Measurements from ENCODE around the gene CCDC28B.
A peak's percentile ranks its signal among the peaks of the same experiment; 100 is the strongest.

Gene CCDC28B

DNA sequence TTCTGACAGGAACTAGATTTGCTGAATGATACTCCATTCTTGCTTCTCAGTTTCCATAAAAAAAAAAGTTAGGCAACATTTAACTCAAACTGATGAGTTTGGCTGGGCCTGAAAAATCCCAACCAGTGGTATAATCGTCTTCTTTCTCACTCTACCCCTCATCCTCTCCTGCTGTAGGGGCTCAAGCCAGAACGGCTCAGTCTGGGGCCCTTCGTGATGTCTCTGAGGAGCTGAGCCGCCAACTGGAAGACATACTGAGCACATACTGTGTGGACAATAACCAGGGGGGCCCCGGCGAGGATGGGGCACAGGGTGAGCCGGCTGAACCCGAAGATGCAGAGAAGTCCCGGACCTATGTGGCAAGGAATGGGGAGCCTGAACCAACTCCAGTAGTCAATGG, 19.3 kb upstream of the CCDC28B start:
- Mint-ChIP-seq H3K27ac (peak overlapping the region; percentile 94 to 96), H3K4me1 (ENCODE audit: low read depth in 2 of 2) (peaks cover 36% of the 10 kb centered on the region in 2 donors), H3K36me3 (ENCODE audit: insufficient read depth) (peaks cover 64% of the 10 kb centered on the region), H3K4me3 (peak overlapping the region; percentile 94 to 96), H3K9me3 (no peaks in the 10 kb centered on the region), H3K27me3 (no peaks in the 10 kb centered on the region)
- no peak for DNase-seq
- no peak for ATAC-seq (replicated peaks)

DNA sequence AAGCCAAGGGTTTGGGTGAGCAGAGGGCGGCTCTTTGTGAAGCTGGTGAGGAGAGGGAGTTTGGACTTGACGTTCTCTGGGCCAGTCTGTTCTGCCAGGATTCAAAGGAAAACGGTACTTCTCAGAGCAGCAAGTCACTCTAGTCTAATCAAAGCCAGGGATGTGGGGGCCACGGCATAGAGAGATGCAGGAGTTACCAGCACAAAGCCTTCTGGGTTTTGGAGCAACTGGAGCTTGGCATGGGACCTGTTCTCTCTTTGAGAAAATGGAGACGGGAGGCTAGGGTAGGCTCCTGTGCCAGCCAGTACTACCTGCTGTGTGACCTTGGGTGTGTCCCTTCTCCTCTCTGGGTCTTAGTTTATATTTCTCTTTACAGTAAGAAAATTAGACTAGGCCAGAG, 18.8 kb upstream of the CCDC28B start:
- Mint-ChIP-seq H3K9me3 (no peaks in the 10 kb centered on the region), H3K4me3 (peak overlapping the region; percentile 94 to 96), H3K27me3 (no peaks in the 10 kb centered on the region), H3K27ac (peak overlapping the region; percentile 94 to 96), H3K4me1 (ENCODE audit: low read depth in 2 of 2) (peaks cover 40 to 41% of the 10 kb centered on the region in 2 donors), H3K36me3 (ENCODE audit: insufficient read depth) (peaks cover 64% of the 10 kb centered on the region)
- no peak for ATAC-seq (replicated peaks)
- DNase-seq = no peak

DNA sequence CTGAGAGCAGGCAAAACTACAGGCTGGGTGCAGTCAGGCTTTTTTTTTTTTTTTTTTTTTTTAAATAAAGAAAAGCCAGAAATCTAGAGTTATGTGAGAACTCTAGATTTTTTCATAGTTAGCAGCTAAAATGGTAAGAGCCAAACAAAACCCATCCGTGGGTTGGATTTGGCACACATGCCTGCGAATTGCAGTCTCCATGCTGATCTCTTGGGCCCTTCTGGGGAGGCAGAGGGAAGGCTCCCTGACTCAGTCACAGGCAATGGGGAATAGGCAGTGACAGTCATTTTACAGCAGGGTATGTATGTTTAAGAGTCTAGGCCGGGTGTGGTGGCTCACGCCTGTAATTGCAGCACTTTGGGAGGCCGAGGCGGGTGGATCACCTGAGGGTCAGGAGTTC, 18.3 kb upstream of the CCDC28B start:
- Mint-ChIP-seq H3K4me3 (peak overlapping the region in 1 of 2 donors; percentile 3), H3K36me3 (ENCODE audit: insufficient read depth) (peaks cover 65% of the 10 kb centered on the region), H3K9me3 (no peaks in the 10 kb centered on the region), H3K27me3 (no peaks in the 10 kb centered on the region), H3K4me1 (ENCODE audit: low read depth in 2 of 2) (peaks cover 40 to 42% of the 10 kb centered on the region in 2 donors), H3K27ac (peak overlapping the region in 1 of 2 donors; percentile 29)
- ATAC-seq (replicated peaks) (no peak), DNase-seq (no peak)

DNA sequence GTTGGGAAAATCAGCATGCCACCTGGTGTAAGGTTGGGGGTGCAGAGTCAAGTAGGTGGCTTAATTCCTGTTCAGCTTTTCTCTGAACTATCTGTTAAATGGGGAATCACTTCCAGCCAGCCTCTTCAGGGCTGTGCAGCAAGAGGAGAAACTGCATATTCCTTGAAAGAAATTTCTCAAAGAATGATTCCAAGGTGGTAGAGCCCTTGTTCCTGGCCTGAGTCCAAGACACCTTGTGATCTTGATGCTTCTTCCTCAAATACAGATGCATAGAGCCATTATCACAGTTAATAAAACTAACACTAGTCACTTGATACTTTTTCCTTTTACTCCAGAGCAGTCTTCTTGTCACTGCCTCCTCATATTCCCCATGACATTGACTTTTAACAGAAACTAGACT, 15.7 kb upstream of the CCDC28B start:
- Mint-ChIP-seq H3K9me3 (no peaks in the 10 kb centered on the region), H3K4me1 (ENCODE audit: low read depth in 2 of 2) (peaks cover 32 to 42% of the 10 kb centered on the region in 2 donors), H3K27me3 (no peaks in the 10 kb centered on the region), H3K4me3 (no peak overlapping the region), H3K36me3 (ENCODE audit: insufficient read depth) (peaks cover 84% of the 10 kb centered on the region), H3K27ac (no peak overlapping the region)
- ATAC-seq (replicated peaks) = no peak
- DNase-seq = no peak

DNA sequence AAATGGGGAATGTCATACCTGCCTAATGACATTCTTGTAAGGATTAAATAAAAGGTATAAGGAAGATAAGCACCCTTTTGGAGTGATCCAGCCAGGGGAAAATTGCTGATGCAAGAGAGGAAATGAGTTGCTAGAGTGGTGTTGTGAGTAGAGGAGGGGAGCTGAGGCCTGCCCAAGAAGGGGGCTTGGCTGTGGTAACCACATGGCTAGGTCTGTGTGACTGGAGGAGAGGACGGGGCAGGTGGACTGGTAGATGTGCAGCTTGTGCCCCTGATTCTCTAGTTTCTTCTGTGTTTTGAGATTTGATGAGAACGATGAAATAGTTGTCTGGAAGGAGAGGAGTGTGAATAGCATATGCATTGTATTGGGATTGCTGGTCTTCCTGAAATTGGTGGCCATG, 14.3 kb upstream of the CCDC28B start:
- DNase-seq = no peak
- ATAC-seq (replicated peaks) = no peak
- Mint-ChIP-seq H3K9me3 (no peaks in the 10 kb centered on the region), H3K27ac (no peak overlapping the region), H3K4me1 (ENCODE audit: low read depth in 2 of 2) (peaks cover 21 to 31% of the 10 kb centered on the region in 2 donors), H3K27me3 (no peaks in the 10 kb centered on the region), H3K36me3 (ENCODE audit: insufficient read depth) (peaks cover 81% of the 10 kb centered on the region), H3K4me3 (no peak overlapping the region)

DNA sequence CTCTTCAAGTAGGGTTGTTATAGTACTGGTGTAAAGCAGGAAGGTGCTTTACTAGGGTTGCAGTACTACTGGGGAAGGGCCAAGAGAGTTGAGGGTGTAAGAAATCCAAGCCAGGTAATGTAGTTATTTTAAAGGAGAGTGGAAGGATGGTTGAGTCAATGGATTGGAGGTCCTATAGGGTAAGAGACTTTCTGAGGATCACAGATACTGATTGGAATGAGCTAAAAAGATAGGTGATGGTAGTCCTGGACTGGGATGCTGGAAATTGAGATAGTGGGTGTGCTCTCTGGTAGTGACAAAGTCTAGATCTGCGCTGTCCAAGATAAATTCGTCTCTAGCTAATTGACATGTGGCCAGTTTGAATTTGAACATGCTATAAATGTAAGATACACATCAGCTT, 13.9 kb upstream of the CCDC28B start:
- no peak overlapping the region for H3K27ac Mint-ChIP-seq
- DNase-seq (no peak), ATAC-seq (replicated peaks) (no peak)
- no peak overlapping the region for H3K4me3 Mint-ChIP-seq
- H3K27me3 Mint-ChIP-seq = no peaks in the 10 kb centered on the region
- peaks cover 81% of the 10 kb centered on the region for H3K36me3 Mint-ChIP-seq (ENCODE audit: insufficient read depth)
- no peaks in the 10 kb centered on the region for H3K9me3 Mint-ChIP-seq
- H3K4me1 Mint-ChIP-seq (ENCODE audit: low read depth in 2 of 2) = peaks cover 17 to 27% of the 10 kb centered on the region in 2 donors

DNA sequence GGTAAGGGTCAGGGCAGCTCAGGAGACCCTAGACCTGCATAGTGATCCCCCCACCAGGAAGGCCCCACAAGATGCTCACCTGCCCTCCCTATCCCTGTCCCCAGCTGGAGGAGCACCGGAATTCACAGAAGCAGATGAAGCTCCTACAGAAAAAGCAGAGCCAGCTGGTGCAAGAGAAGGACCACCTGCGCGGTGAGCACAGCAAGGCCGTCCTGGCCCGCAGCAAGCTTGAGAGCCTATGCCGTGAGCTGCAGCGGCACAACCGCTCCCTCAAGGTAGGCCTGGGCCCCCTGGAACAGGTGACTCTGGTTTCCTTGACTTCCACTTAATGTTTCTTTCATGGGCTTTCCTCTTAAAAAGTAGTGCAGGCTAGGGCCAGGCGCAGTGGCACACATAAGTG, 12.5 kb upstream of the CCDC28B start:
- H3K27ac Mint-ChIP-seq = no peak overlapping the region
- ATAC-seq (replicated peaks) = no peak
- H3K4me1 Mint-ChIP-seq (ENCODE audit: low read depth in 2 of 2) = peaks cover 13 to 21% of the 10 kb centered on the region in 2 donors

DNA sequence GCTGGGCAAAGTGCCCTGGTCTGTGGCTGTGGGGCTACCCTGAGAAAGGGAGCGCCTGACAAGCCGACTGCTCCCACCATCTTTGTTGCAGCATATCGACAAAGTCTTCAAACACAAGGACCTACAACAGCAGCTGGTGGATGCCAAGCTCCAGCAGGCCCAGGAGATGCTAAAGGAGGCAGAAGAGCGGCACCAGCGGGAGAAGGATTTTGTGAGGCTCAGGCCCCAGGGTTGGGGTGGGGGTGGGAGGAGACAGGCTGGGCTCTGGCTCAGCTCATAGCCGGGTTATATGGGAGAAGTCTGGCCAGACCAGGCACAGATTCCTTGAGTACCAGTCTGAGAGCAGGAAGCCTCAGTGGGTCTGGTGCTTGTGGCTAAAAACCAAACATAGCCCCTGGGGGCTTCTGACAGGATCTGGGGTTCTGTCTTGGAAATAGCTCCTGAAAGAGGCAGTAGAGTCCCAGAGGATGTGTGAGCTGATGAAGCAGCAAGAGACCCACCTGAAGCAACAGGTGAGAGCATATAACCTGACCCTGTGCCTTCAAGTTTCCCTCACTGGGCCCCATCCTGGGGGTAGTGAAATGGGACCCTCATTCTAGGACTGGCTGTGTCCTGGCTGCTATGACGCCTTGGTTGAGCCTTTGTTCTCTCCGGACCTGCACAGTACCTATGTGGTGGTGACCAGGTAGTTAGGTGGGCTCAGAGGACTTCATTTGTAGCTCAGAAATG, 8.0 kb upstream of the CCDC28B start:
- Mint-ChIP-seq H3K9me3 (no peaks in the 10 kb centered on the region), H3K27me3 (no peaks in the 10 kb centered on the region), H3K4me3 (no peak overlapping the region), H3K36me3 (ENCODE audit: insufficient read depth) (peaks cover 70% of the 10 kb centered on the region), H3K4me1 (ENCODE audit: low read depth in 2 of 2) (peaks cover 23 to 28% of the 10 kb centered on the region in 2 donors), H3K27ac (peak overlapping the region in 1 of 2 donors; percentile 41)
- ATAC-seq (replicated peaks) = no peak
- DNase-seq = no peak

More for the DNA sequence above, 12.5 kb upstream of the CCDC28B start:
- Mint-ChIP-seq H3K4me3 (no peak overlapping the region), H3K27me3 (no peaks in the 10 kb centered on the region), H3K36me3 (ENCODE audit: insufficient read depth) (peaks cover 82% of the 10 kb centered on the region), H3K9me3 (no peaks in the 10 kb centered on the region)
- DNase-seq = no peak

DNA sequence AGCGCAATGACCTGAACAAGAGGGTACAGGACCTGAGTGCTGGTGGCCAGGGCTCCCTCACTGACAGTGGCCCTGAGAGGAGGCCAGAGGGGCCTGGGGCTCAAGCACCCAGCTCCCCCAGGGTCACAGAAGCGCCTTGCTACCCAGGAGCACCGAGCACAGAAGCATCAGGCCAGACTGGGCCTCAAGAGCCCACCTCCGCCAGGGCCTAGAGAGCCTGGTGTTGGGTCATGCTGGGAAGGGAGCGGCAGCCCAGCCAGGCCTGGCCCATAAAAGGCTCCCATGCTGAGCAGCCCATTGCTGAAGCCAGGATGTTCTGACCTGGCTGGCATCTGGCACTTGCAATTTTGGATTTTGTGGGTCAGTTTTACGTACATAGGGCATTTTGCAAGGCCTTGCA, 5.4 kb upstream of the CCDC28B start:
- Mint-ChIP-seq H3K9me3 (no peaks in the 10 kb centered on the region), H3K27ac (no peak overlapping the region), H3K4me3 (no peak overlapping the region), H3K4me1 (ENCODE audit: low read depth in 2 of 2) (peaks cover 33 to 39% of the 10 kb centered on the region in 2 donors), H3K27me3 (no peaks in the 10 kb centered on the region), H3K36me3 (ENCODE audit: insufficient read depth) (peaks cover 44% of the 10 kb centered on the region)
- ATAC-seq (replicated peaks) (no peak), DNase-seq (no peak)

DNA sequence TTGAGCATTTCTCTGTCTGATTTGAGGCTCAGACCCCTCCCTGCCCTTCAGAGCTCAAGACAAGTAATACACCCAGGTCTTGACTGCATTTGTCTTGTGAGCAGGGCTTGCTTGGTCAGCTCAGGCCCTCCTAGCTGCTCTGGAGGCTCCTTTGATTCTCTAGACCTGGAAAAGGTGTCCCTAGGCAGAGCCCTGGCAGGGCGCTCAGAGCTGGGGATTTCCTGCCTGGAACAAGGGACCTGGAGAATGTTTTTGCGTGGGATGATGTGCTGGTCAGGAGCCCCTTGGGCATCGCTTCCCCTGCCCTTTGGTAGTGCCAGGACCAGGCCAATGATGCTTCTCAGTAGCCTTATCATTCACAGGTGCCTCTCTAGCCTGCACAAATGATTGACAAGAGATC, 4.9 kb upstream of the CCDC28B start:
- no peaks in the 10 kb centered on the region for H3K27me3 Mint-ChIP-seq
- DNase-seq (no peak), ATAC-seq (replicated peaks) (no peak)
- H3K36me3 Mint-ChIP-seq (ENCODE audit: insufficient read depth) = peaks cover 44% of the 10 kb centered on the region
- H3K27ac Mint-ChIP-seq = no peak overlapping the region
- peaks cover 38 to 44% of the 10 kb centered on the region in 2 donors for H3K4me1 Mint-ChIP-seq (ENCODE audit: low read depth in 2 of 2)
- H3K9me3 Mint-ChIP-seq = no peaks in the 10 kb centered on the region
- H3K4me3 Mint-ChIP-seq = peak overlapping the region; percentile 55 to 62

DNA sequence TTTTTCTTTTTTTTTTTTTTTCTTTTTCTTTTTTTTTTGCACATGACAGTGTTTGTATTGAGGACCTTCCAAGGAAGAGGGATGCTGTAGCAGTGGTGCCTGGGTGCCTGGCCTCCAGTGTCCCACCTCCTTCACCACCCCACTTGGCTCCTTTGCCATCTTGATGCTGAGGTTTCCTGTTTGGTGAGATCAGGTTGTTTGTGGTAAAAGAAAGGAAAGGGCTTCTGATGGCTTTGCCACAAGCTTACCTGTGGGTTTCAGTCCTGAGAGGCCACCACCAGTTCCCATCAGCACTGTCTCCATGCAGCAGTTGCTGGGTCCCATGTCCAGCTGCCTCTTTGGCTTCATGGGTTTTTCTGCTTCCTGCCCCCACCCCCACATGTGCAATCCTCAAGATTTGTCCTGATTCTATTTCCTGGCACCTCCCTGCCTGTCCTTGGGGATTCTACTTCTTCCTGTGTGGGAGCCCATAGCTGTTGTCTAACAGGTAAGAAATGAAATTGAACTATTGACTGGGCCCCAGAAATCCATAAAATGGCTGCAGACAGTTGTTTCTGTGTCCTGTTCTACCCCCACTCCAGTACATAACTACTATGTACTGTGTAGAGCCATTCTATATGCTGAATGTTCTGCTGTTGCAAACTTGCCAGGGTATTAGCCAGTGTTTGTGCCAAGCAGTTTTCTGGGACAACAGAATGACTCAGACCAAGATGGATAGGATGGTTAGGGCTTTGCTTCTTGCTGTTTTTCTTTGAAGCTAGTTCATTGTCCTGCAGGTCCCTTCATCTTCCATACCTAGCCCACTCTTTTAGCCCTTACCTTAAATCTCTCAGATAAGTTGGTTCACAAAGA, 4.2 kb upstream of the CCDC28B start:
- peak; percentile 51 for ATAC-seq (replicated peaks)
- peak overlapping the region; percentile 81 to 94 for H3K27ac Mint-ChIP-seq
- peaks cover 38 to 46% of the 10 kb centered on the region in 2 donors for H3K4me1 Mint-ChIP-seq (ENCODE audit: low read depth in 2 of 2)

DNA sequence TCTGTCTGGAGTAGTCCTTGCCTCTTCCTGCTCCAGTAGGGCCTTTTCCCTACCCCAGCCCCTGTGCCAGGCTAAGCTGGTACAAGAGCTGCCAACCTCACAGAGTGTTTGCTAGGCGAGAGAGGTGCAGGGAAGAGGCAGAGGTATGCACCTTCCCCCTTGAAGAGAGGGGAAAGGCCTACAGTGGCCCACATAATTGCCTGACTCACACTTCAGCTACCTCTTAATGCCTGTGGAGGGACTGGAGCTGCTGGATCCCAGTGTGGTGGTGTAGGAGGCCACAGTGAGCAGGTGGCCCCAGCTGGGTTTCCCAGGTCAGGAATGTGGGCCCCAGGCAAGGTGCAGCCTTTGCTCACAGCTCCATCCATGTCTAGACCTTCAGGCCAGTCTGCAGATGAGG, 3.3 kb upstream of the CCDC28B start:
- no peaks in the 10 kb centered on the region for H3K9me3 Mint-ChIP-seq
- no peaks in the 10 kb centered on the region for H3K27me3 Mint-ChIP-seq
- DNase-seq (no peak), ATAC-seq (replicated peaks) (no peak)
- peaks cover 47 to 51% of the 10 kb centered on the region in 2 donors for H3K4me1 Mint-ChIP-seq (ENCODE audit: low read depth in 2 of 2)
- H3K27ac Mint-ChIP-seq = peak overlapping the region in 1 of 2 donors; percentile 82
- H3K36me3 Mint-ChIP-seq (ENCODE audit: insufficient read depth) = peaks cover 41% of the 10 kb centered on the region
- H3K4me3 Mint-ChIP-seq = no peak overlapping the region

More for the DNA sequence above, 4.2 kb upstream of the CCDC28B start:
- no peaks in the 10 kb centered on the region for H3K9me3 Mint-ChIP-seq
- peak overlapping the region; percentile 55 to 62 for H3K4me3 Mint-ChIP-seq
- peaks cover 41% of the 10 kb centered on the region for H3K36me3 Mint-ChIP-seq (ENCODE audit: insufficient read depth)
- no peaks in the 10 kb centered on the region for H3K27me3 Mint-ChIP-seq
- DNase-seq = peak in 1 of 3 experiments; percentile 11

DNA sequence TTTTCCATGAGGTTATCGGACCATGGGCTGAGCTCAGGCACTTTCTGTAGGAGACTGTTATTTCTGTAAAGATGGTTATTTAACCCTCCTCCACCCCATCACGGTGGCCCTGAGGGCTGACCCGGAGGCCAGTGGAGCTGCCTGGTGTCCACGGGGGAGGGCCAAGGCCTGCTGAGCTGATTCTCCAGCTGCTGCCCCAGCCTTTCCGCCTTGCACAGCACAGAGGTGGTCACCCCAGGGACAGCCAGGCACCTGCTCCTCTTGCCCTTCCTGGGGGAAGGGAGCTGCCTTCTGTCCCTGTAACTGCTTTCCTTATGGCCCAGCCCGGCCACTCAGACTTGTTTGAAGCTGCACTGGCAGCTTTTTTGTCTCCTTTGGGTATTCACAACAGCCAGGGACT, 2.6 kb upstream of the CCDC28B start:
- DNase-seq (no peak), ATAC-seq (replicated peaks) (no peak)
- Mint-ChIP-seq H3K4me1 (ENCODE audit: low read depth in 2 of 2) (peaks cover 52 to 57% of the 10 kb centered on the region in 2 donors), H3K27me3 (no peaks in the 10 kb centered on the region), H3K4me3 (no peak overlapping the region), H3K9me3 (no peaks in the 10 kb centered on the region), H3K27ac (peak overlapping the region in 1 of 2 donors; percentile 52), H3K36me3 (ENCODE audit: insufficient read depth) (peaks cover 37% of the 10 kb centered on the region)

All from effector memory CD8-positive, alpha-beta T cell (primary cell).